SJSA1 (cell line): ENCODE results near the gene GABBR2. TPM values are rescaled to one million over a fixed set of nuclear protein-coding genes. Genes with fewer than 3 reads are reported as not detected.

Experiments used
- DNase-seq, 2 experiments: peaks; one replicate each; pipeline ENCODE4 v3.0.0-alpha.2; 2015 to 2020; ENCODE audit warnings: low spot score in 2 of 2, low read depth in 1 of 2
- H3K27ac ChIP-seq: fragments of 250-450 bp; sonication (Bioruptor Pico); 2 replicates; pipeline ENCODE4 v1.5.1; 2020; ENCODE audit warnings: mild to moderate bottlenecking, moderate library complexity
- H3K27me3 ChIP-seq: fragments of 250-450 bp; sonication (Bioruptor Pico); replicated peaks from 2 replicates; pipeline ENCODE4 v1.5.1; 2020; ENCODE audit warnings: mild to moderate bottlenecking, moderate library complexity
- H3K36me3 ChIP-seq: fragments of 250-450 bp; sonication (Bioruptor Pico); 2 replicates; pipeline ENCODE4 v1.5.1; 2020; ENCODE audit warnings: mild to moderate bottlenecking
- H3K4me1 ChIP-seq: fragments of 250-450 bp; sonication (Bioruptor Pico); replicated peaks from 2 replicates; pipeline ENCODE4 v1.6.1; 2021; ENCODE audit warnings: mild to moderate bottlenecking
- H3K4me3 ChIP-seq: fragments of 250-450 bp; sonication (Bioruptor Pico); 2 replicates; pipeline ENCODE4 v1.5.1; 2020; ENCODE audit warnings: mild to moderate bottlenecking
- H3K9me3 ChIP-seq: fragments of 250-450 bp; sonication (Bioruptor Pico); replicated peaks from 2 replicates; pipeline ENCODE4 v1.5.1; 2020; ENCODE audit warnings: mild to moderate bottlenecking
- total RNA-seq: library from RNA; depleted of rRNA; stranded (reverse); fragments of >200 nt; shearing (Covaris generic); gene quantifications from 2 replicates; pipeline ENCODE4 v1.2.3, GENCODE V29; 2014

Gene GABBR2
- total RNA-seq, 1 experiment from 2014 or later = not detected

- Histone ChIP-seq H3K9me3 (no peaks in the 10 kb centered on the region), H3K27me3 (no peaks in the 10 kb centered on the region), H3K27ac (no peak overlapping the region), H3K36me3 (no peaks in the 10 kb centered on the region), H3K4me3 (no peak overlapping the region), H3K4me1 (peaks cover 18% of the 10 kb centered on the region)
- DNase-seq = no peak
These were observed 335.1 kb downstream of the GABBR2 start for GRCh38 chr9:98373609-98374008.

- Histone ChIP-seq H3K4me3 (no peak overlapping the region), H3K27ac (no peak overlapping the region), H3K27me3 (no peaks in the 10 kb centered on the region), H3K36me3 (no peaks in the 10 kb centered on the region), H3K9me3 (no peaks in the 10 kb centered on the region), H3K4me1 (peaks cover 18% of the 10 kb centered on the region)
- no peak for DNase-seq
These were observed 336.5 kb downstream of the GABBR2 start for GRCh38 chr9:98372077-98372836.

- Histone ChIP-seq H3K27ac (no peak overlapping the region), H3K27me3 (no peaks in the 10 kb centered on the region), H3K4me1 (peaks cover 18% of the 10 kb centered on the region)
These were observed 337.8 kb downstream of the GABBR2 start for GRCh38 chr9:98370976-98371315.

GRCh38 chr9:98370300-98370975, 338.3 kb downstream of the GABBR2 start:
- H3K4me3 ChIP-seq = no peak overlapping the region
- no peaks in the 10 kb centered on the region for H3K27me3 ChIP-seq
- no peak overlapping the region for H3K27ac ChIP-seq
- no peak for DNase-seq
- H3K9me3 ChIP-seq = no peaks in the 10 kb centered on the region
- H3K36me3 ChIP-seq = no peaks in the 10 kb centered on the region
- H3K4me1 ChIP-seq = peaks cover 16% of the 10 kb centered on the region

More at GRCh38 chr9:98370976-98371315, 337.8 kb downstream of the GABBR2 start:
- H3K9me3 ChIP-seq = no peaks in the 10 kb centered on the region
- H3K4me3 ChIP-seq = no peak overlapping the region
- no peaks in the 10 kb centered on the region for H3K36me3 ChIP-seq
- no peak for DNase-seq

DNA sequence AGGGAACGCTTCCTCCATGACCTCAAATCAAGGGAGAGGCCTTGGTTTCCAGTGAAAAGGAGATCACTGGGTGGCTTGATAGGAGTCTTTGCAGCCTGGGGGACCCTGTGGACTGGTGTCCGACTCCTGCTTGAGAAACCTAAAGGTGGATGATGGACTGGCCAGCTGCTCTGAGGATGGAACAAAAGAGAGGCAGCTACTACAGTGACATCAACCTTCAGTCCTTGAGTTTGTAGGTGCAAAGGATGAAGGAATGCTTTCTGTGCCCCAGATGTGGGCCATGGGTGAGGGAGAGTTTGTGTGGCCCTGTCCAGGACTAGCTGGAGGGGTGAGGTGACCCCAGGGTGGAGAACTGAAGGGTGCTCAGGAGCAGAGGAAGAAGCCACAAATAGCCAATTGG, 338.8 kb downstream of the GABBR2 start:
- no peak for DNase-seq
- peaks cover 10% of the 10 kb centered on the region for H3K4me1 ChIP-seq
- H3K27ac ChIP-seq = no peak overlapping the region
- H3K36me3 ChIP-seq = no peaks in the 10 kb centered on the region
- no peak overlapping the region for H3K4me3 ChIP-seq
- no peaks in the 10 kb centered on the region; the same call in 1 of the 2 replicates for H3K9me3 ChIP-seq
- H3K27me3 ChIP-seq = no peaks in the 10 kb centered on the region

DNA sequence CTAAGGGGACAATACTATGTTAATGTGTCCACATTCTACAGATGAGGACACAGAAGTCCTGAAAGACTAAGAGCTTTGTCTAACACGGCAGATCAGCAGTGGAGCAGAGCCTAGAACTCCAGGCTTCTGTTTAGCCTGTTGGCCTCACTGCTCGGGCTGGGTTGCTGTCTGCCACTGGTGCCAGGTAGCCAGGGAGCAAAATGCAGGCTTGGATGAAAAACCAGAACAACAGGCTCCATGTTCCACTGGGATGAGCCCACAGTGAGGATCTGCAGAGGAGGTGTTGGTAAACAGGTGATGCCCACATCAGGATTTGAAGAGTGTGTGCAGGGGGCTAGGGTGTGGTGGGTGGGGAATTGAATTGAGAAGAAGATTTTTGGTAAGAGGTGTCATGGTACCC, 339.3 kb downstream of the GABBR2 start:
- Histone ChIP-seq H3K27me3 (no peaks in the 10 kb centered on the region), H3K4me1 (peaks cover 6% of the 10 kb centered on the region), H3K27ac (no peak overlapping the region), H3K36me3 (no peaks in the 10 kb centered on the region), H3K9me3 (no peaks in the 10 kb centered on the region; the same call in 1 of the 2 replicates), H3K4me3 (no peak overlapping the region)
- DNase-seq = no peak

DNA sequence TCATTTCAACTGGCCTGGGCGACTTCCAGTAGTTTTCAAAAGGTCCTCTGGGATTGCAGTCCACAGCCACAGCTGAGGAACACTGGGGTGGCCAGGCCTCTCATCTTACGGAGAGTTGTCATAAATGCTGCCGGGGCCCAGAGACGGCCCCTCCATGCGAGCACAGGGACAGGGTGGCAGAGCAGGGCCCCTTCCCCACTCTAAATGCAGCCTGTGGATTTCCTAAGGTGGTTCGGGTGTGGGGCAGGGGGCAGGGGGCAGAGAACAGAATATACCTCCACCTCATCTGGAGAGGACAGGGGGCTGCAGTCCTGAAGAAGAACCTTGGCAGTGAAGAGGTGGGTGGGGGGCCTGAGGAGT, 339.7 kb downstream of the GABBR2 start:
- no peak overlapping the region for H3K4me3 ChIP-seq

GRCh38 chr9:98368366-98369065, 340.2 kb downstream of the GABBR2 start:
- Histone ChIP-seq H3K27ac (no peak overlapping the region), H3K27me3 (no peaks in the 10 kb centered on the region), H3K9me3 (no peaks in the 10 kb centered on the region; the same call in 1 of the 2 replicates), H3K4me3 (no peak overlapping the region), H3K4me1 (no peaks in the 10 kb centered on the region; the same call in 1 of the 2 replicates), H3K36me3 (no peaks in the 10 kb centered on the region)
- DNase-seq = no peak

More for the DNA sequence above, 339.7 kb downstream of the GABBR2 start:
- Histone ChIP-seq H3K9me3 (no peaks in the 10 kb centered on the region; the same call in 1 of the 2 replicates), H3K4me1 (peaks cover 2% of the 10 kb centered on the region; the same call in 1 of the 2 replicates), H3K27me3 (no peaks in the 10 kb centered on the region), H3K27ac (no peak overlapping the region), H3K36me3 (no peaks in the 10 kb centered on the region)
- no peak for DNase-seq

GRCh38 chr9:98367923-98368322, 340.8 kb downstream of the GABBR2 start:
- no peaks in the 10 kb centered on the region for H3K27me3 ChIP-seq
- no peak overlapping the region for H3K27ac ChIP-seq
- H3K4me3 ChIP-seq = no peak overlapping the region
- no peaks in the 10 kb centered on the region for H3K4me1 ChIP-seq
- no peaks in the 10 kb centered on the region for H3K36me3 ChIP-seq
- H3K9me3 ChIP-seq = no peaks in the 10 kb centered on the region; the same call in 1 of the 2 replicates
- no peak for DNase-seq

DNA sequence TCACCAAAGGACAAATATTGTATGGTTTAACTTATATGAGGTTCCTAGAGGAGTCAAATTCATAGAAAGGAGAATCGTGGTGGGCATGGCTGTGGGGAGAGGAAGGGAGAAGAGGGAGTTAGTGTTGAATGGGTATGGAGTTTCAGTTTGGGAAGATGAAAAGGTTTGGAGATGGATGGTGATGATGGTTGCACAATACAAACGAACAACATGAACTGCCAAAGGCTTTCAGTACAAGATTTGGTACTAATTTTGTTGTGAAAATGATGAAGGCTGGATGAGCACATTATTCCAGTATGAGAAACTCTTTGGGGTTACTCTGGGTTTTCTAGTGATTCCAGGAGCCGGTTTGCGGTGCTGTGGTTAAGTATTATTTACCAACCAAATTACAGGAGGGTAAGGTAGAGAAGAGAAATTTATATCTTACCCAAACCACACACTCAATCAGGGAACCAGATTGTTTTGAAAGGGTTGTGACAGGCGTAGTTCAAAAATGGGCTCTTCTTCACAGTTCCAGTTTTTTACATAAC, 341.3 kb downstream of the GABBR2 start:
- H3K27ac ChIP-seq = no peak overlapping the region
- no peaks in the 10 kb centered on the region for H3K27me3 ChIP-seq
- H3K4me1 ChIP-seq = no peaks in the 10 kb centered on the region
- H3K4me3 ChIP-seq = no peak overlapping the region
- H3K36me3 ChIP-seq = no peaks in the 10 kb centered on the region
- H3K9me3 ChIP-seq = no peaks in the 10 kb centered on the region; the same call in 1 of the 2 replicates
- no peak for DNase-seq

GRCh38 chr9:98365781-98366180, 343.0 kb downstream of the GABBR2 start:
- H3K4me1 ChIP-seq = no peaks in the 10 kb centered on the region
- H3K9me3 ChIP-seq = no peaks in the 10 kb centered on the region; the same call in 1 of the 2 replicates
- no peak for DNase-seq
- no peak overlapping the region for H3K27ac ChIP-seq
- no peaks in the 10 kb centered on the region for H3K27me3 ChIP-seq
- no peaks in the 10 kb centered on the region for H3K36me3 ChIP-seq
- no peak overlapping the region for H3K4me3 ChIP-seq

GRCh38 chr9:98365227-98365669, 343.5 kb downstream of the GABBR2 start:
- H3K36me3 ChIP-seq = no peaks in the 10 kb centered on the region
- H3K9me3 ChIP-seq = no peaks in the 10 kb centered on the region; the same call in 1 of the 2 replicates
- H3K27me3 ChIP-seq = no peaks in the 10 kb centered on the region
- no peak overlapping the region for H3K4me3 ChIP-seq
- H3K4me1 ChIP-seq = no peaks in the 10 kb centered on the region
- H3K27ac ChIP-seq = no peak overlapping the region
- DNase-seq = no peak

DNA sequence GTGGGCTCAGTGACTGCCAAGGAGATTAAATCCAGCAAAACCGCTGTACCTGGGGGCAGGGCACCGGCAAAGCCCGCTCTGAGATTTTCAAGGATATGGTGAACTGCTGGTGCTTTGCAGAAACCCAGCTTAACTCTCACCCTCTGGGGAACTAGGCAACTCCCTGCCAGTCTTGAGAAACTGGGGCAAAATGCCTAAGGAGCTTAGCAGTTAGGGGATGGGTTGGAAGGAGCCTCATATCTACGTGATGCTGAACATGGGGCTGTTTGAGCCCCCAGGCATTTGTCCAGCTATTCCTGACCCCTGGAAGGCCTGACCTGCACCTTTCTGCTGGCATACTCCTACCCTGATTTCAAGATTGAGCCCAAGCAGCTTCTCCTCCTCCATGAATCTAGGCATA, 344.6 kb downstream of the GABBR2 start:
- H3K4me3 ChIP-seq = no peak overlapping the region
- H3K9me3 ChIP-seq = no peaks in the 10 kb centered on the region; the same call in 1 of the 2 replicates
- DNase-seq = no peak
- no peaks in the 10 kb centered on the region for H3K4me1 ChIP-seq
- H3K27me3 ChIP-seq = no peaks in the 10 kb centered on the region
- H3K27ac ChIP-seq = no peak overlapping the region
- H3K36me3 ChIP-seq = no peaks in the 10 kb centered on the region
